Hepatic stellate cell (primary cell): Measurements from ENCODE around the gene MRPL33.
A peak's percentile ranks its signal among the peaks of the same experiment; 100 is the strongest.

Source experiments
- DNase-seq: peaks from one replicate; pipeline ENCODE4 v3.0.0; 2011; ENCODE audit warnings: low spot score

Gene MRPL33

GRCh38 chr2:27809761-27810241 lies 38.3 kb downstream of the MRPL33 start:
- peak; percentile 37 for DNase-seq

GRCh38 chr2:27810455-27810854 lies 38.9 kb downstream of the MRPL33 start:
- no peak for DNase-seq

DNA sequence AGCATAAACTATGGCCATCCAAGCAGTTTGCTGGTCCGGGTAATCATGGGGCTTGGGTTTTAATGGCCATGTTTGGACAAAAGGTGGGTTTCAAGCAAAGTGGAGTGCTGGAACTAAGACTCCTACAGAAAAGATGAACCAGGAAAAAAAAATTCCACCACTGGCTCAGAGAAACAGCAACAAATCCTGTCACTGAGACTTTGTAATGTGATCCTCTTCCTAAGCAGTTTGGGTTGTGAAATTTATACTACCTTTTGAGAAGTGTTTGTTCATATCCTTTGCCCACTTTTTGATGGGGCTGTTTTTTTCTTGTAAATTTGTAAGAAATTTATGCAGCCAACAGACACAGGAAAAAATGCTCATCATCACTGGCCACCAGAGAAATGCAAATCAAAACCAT lies 40.2 kb downstream of the MRPL33 start:
- DNase-seq, result no peak

DNA sequence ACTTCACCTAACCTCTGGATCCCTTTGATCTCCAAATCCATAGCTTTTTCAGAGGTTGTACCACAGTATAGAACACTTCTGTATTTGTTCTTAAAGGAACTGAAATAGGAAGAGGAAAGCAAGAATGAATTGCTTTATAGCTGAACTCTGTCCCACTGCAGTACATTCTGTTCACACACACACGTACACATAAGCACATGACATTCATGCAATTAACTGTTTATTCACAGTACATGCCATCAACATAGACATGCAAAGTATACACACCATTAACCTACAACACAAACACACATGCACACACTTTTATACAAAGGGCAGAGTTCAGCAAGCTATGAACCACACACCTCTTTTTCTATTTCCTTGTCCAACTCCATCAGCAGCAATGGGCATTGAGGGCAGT lies 43.2 kb downstream of the MRPL33 start:
- DNase-seq, result no peak

DNA sequence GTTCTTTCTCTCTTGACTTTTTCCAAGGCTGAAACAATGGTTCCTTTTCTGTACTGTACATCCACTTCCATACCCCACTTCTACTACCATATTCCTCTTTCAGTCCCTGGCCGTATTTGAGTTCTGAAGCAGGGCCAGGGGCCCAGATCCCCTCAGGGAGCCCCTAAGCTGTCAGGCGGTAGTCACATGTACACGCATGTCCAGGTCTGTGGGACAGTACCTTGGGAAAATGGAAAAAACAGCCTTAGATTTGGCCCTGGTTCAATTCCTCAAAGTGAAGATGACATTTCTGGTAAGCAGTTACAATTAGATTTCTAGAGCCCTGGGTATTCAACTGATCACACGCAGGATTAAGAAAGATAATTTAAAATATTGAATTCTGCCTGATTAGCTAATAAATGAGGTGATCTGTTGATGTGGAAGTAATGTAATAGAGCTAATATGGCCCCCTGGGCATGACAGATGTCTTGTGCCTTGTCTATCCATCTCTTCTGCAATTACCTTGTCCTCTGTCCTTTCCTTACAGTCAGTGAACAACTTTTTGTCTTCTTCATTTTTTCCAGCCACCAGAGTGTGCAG lies 44.4 kb downstream of the MRPL33 start:
- DNase-seq, result no peak

- no peak for DNase-seq
These were observed 50.5 kb downstream of the MRPL33 start for GRCh38 chr2:27822049-27822448.

GRCh38 chr2:27823135-27823534 lies 51.6 kb downstream of the MRPL33 start:
- DNase-seq, result no peak

DNA sequence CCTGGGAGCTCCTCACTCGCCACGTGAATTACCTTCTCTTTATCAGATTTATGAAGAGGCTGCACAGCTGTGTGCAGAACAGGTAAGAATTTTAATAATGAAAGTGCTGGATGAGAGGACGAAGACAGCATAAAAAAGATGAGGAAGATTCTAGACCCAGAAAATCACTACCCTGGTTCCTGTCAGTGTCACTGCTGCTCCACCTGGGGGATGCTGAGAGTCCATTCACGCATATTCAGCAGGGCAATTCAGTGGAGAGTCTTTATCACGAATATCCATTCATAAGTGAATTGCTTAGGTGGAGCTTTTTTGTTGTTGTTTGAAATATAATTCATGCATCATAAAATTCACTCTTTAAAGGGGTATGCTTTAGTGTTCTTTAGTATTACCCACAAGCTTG lies 52.0 kb downstream of the MRPL33 start:
- DNase-seq, result no peak

GRCh38 chr2:27824401-27824800 lies 52.9 kb downstream of the MRPL33 start:
- DNase-seq, result no peak

DNA sequence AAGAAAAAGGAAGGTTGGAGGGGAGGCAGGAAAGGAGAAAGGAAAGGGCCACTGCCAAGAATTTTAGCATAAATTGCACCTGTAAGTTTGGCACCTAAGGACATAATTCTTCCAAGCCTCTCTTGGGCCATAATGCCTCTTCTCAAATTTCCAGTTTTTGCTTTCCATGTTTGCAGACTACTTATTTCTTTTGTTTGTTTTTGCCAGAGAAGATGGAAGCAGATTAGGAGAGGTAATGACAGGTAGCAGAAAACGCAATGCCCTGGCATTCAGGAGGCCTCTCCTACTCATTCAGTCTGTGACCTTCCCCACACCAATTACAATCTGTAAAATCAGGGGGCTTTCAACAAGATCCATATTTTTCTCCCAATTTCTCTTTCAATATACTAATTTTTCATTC lies 56.8 kb downstream of the MRPL33 start:
- DNase-seq, result no peak
